Stimulated activated CD4-positive, alpha-beta T cell treated with anti-CD3 and anti-CD28 coated beads, Interleukin-1b, Interleukin-23, amount 100 ng/mL, for 48 hours (primary cell): Measurements from ENCODE around the gene COL1A1.
A peak's percentile ranks its signal among the peaks of the same experiment; 100 is the strongest.

Experiments
- DNase-seq: peaks from one replicate; pipeline ENCODE4 v3.0.0-alpha.2; 2020

The COL1A1 gene

DNA sequence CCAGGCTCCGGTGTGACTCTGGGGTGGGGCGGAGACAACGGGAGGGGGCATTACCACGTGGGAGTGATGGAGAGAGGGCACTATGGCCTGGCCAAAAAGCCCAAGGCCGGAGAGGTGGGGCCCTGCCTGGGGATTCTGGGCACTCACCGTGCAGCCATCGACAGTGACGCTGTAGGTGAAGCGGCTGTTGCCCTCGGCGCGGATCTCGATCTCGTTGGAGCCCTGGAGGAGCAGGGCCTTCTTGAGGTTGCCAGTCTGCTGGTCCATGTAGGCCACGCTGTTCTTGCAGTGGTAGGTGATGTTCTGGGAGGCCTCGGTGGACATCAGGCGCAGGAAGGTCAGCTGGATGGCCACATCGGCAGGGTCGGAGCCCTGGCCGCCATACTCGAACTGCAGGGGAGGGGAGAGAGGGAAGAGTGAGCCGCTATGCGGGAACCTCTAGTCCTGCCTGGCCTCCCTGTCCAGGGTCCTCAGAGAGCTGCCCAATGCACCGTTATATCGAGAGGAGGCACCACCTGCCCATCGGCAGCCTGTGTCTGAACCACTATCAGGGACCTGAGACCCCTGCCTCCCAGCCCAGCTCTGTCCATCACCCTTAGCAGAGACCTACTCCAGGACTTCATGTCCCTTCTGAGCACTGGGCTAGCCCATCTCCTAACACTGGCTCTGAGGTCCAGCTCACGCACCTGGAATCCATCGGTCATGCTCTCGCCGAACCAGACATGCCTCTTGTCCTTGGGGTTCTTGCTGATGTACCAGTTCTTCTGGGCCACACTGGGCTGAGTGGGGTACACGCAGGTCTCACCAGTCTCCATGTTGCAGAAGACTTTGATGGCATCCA, 15.6 kb downstream of the COL1A1 start:
- no peak for DNase-seq

GRCh38 chr17:50184611-50185398, 16.6 kb downstream of the COL1A1 start:
- no peak for DNase-seq

GRCh38 chr17:50184064-50184463, 17.4 kb downstream of the COL1A1 start:
- no peak for DNase-seq

GRCh38 chr17:50183421-50183994, 17.9 kb downstream of the COL1A1 start:
- no peak for DNase-seq

- DNase-seq = no peak
These were observed 18.5 kb downstream of the COL1A1 start for GRCh38 chr17:50182783-50183420.

DNA sequence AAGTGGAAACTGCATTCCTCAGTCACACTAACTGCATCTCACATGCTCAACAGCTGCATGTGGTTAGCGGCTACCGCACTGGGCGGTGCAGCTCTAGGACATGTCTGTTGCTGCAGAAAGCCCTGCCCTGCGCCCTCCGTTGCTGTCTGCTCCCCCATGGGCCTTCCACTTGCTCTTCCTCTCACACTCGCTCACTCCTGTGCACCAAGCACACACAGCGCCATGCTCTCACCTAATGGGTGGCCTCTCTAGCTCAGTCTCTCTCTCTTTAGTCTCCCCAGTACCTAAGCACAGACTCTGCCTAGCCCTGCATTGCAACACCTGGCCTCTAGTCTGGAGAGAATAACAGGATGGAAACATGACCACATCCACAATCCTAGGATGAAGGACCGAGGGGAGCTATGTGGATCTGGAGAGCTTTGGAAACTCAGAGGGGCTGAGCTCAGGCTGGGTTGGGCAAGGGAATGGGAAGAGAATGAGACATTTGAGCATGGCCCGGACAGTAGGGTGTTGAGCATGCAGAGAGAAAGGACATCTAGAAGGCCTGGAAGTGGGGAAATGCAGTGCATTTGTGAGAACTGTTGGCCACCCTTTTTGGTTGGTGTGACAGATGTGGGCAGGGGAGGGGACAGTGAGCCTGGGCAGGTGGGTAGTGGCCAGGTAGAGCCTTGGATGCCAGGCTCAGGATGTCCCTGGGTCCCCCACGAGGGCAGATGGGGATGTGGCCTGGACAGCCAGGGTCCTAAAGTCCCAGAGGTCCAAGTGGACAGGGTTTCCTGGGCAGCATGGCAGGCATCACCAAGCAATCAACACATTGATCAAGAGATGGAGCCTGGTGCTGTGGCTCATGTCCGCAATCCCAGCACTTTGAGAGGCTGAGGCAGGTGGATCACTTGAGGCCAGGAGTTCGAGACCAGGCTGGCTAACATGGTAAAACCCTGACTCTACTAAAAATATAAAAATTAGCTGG, 19.6 kb downstream of the COL1A1 start:
- no peak for DNase-seq

DNA sequence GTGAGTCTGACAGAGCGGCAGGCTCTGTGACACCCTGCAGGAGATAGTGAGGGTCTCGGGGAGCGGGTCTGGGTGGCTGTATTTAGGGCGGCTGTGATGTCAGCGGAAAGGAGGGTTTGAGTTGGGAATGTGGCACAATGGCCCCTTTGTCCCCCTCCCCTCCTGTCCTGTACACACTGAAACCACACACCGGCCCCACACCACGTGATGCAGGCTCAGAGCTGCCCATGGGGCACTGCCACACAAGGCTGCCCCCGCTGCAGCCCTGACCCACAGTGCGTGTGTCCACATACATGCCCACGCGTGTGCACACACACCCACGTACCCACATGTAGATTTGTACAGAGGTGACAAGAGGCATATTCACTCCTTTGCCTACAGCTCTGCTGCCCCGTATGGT, 20.3 kb downstream of the COL1A1 start:
- no peak for DNase-seq

DNA sequence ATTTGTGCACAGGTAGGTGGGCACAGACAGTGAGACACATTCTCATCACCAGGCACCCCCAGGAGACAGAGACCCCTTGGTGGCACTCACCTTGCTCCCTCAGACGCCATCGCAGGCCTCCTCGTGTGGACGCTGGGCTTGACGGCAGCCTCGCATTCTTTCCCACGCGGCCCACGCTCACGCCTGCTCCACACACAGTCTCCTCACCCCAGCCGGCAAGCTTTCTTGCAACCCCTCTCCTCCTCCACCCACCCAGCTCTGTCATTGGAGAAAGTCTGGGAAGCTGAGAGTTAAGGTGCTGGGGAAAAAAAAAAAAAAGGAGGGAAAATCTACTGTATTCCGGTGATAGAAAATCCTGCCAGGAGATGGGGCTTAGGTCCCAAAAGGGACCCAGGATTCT, 20.8 kb downstream of the COL1A1 start:
- DNase-seq = no peak

- DNase-seq = no peak
These were observed 21.3 kb downstream of the COL1A1 start for GRCh38 chr17:50180111-50180510.

GRCh38 chr17:50177983-50178834, 23.2 kb downstream of the COL1A1 start:
- peak; percentile 55 for DNase-seq

DNA sequence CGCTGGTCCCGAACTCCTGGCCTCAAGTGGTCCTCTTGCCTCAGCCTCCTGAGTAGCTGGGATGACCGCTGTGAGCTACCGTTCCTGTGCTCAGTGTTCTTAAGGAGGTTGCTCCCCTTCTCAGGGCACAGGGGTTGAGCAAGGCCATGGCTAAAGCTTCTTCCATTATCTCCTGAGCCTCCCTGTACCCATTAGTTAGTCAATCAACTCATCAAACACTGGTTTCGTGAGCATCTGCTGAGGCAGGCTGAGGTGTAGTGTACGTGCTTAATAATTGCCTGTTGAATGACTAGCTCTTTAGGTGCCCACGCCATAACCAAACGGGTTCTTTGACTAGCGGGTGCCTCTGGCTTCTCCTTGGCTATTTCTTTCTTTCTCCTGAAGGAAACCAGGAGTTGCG, 24.0 kb downstream of the COL1A1 start:
- DNase-seq = no peak

- no peak for DNase-seq
These were observed 24.7 kb downstream of the COL1A1 start for GRCh38 chr17:50176559-50177357.

GRCh38 chr17:50175035-50175807, 26.2 kb downstream of the COL1A1 start:
- no peak for DNase-seq

GRCh38 chr17:50174444-50174843, 27.0 kb downstream of the COL1A1 start:
- no peak for DNase-seq

GRCh38 chr17:50173335-50173941, 28.0 kb downstream of the COL1A1 start:
- no peak for DNase-seq

DNA sequence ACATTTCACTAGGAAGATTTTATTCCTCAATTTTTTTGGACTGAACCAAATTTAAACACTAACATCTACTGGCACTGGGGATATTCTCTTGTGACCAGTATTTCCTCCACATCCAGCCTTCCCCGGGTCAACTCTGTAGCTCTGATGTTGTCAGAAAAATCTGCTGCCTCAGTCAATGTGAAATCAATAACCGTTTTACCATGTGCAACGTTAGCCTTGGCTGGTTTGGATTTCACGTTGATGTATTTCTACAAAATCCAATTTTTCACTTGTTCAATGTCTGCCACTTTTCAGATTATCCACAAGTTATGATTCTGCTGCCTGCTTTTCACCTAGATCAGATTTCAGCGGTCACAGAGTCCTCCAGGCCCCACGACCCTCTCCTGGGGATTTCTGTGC, 28.5 kb downstream of the COL1A1 start:
- DNase-seq = no peak

DNA sequence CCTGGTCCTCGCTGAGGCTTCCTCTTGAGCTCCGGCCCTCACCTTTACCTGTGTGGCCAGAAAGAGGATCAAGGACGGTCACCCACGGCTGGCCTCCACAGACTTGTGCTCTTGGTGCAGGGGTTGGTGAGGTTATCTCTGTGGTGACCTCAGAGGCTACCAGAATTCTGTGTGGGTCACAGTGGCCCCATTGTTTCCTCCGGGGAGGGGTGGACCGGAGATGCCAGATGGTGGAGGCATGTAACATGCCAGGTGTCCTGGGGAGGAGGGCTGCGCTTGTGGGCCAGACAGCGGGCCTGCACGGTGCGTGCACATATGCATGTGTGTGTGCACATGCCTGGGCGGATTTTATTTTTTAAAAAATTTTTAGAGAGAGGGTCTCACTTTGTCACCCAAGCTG, 29.3 kb downstream of the COL1A1 start:
- DNase-seq = no peak

- DNase-seq = no peak
These were observed 29.9 kb downstream of the COL1A1 start for GRCh38 chr17:50171371-50172071.
